Endothelial cell of umbilical vein (primary cell): Measurements from ENCODE around the gene UGT1A3.

Experiments used
- CTCF ChIP-seq, 2 donors: IDR thresholded peaks; 1 replicate in 1 of 2; 2 replicates in 1 of 2; pipeline ENCODE4 v1.5.1; 2011; ENCODE audit warnings: low read length in 2 of 2, mild to moderate bottlenecking in 2 of 2, moderate library complexity in 2 of 2, control low read depth in 1 of 2, inconsistent platforms in 1 of 2, low read depth in 1 of 2; ENCODE audit not compliant: insufficient read depth in 1 of 2; ENCODE audit errors: extremely low read depth in 1 of 2
- EZH2 ChIP-seq: IDR thresholded peaks from 2 replicates; pipeline ENCODE4 v1.6.1; 2012; ENCODE audit warnings: borderline replicate concordance, low read depth, mild to moderate bottlenecking, moderate library complexity, low read length, inconsistent platforms; ENCODE audit not compliant: severe bottlenecking
- GATA2 ChIP-seq: IDR thresholded peaks from 2 replicates; pipeline ENCODE4 v1.7.0; 2011; ENCODE audit warnings: low read depth, mild to moderate bottlenecking, moderate library complexity, mixed read lengths, low read length; ENCODE audit not compliant: insufficient read length, insufficient read depth
- MYC ChIP-seq: IDR thresholded peaks from one replicate; pipeline ENCODE4 v1.6.1; 2011; ENCODE audit warnings: mild to moderate bottlenecking, low read depth, low read length
- POLR2A ChIP-seq: IDR thresholded peaks from 2 replicates; pipeline ENCODE4 v1.6.1; 2012; ENCODE audit warnings: low read depth, mild to moderate bottlenecking, control low read depth, low read length
- POLR2AphosphoS5 ChIP-seq: IDR thresholded peaks from 2 replicates; pipeline ENCODE4 v1.6.1; 2012; ENCODE audit warnings: low read depth, mild to moderate bottlenecking, control low read depth, low read length, moderate library complexity; ENCODE audit not compliant: insufficient read depth
- TF ChIP-seq, protein P1 (sequence below): IDR thresholded peaks from 2 replicates; pipeline ENCODE4 v1.6.1; 2011; ENCODE audit not compliant: insufficient read depth, insufficient read length

- no peak for TF ChIP-seq CTCF (IDR thresholded peaks at IDR 0.05; ENCODE audit: extremely low read depth in 1 of 2, insufficient read depth in 1 of 2, low read depth in 1 of 2, low read length in 2 of 2)
- no peak for TF ChIP-seq MYC
- no peak for TF ChIP-seq POLR2A
- no peak for TF ChIP-seq POLR2AphosphoS5
- TF ChIP-seq EZH2, result no peak
- TF ChIP-seq GATA2, result no peak
- TF ChIP-seq, protein P1, sequence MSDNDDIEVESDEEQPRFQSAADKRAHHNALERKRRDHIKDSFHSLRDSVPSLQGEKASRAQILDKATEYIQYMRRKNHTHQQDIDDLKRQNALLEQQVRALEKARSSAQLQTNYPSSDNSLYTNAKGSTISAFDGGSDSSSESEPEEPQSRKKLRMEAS, result no peak
Observed at GRCh38 chr2:233815861-233816260, 87.0 kb downstream of the UGT1A3 start.
